GM19238 (cell line): ENCODE data around the gene RPL10.

Source experiments
- DNase-seq: peaks from one replicate; pipeline ENCODE4 v3.0.0; 2011; ENCODE audit warnings: low spot score; ENCODE audit not compliant: insufficient read length

RPL10 gene

DNA sequence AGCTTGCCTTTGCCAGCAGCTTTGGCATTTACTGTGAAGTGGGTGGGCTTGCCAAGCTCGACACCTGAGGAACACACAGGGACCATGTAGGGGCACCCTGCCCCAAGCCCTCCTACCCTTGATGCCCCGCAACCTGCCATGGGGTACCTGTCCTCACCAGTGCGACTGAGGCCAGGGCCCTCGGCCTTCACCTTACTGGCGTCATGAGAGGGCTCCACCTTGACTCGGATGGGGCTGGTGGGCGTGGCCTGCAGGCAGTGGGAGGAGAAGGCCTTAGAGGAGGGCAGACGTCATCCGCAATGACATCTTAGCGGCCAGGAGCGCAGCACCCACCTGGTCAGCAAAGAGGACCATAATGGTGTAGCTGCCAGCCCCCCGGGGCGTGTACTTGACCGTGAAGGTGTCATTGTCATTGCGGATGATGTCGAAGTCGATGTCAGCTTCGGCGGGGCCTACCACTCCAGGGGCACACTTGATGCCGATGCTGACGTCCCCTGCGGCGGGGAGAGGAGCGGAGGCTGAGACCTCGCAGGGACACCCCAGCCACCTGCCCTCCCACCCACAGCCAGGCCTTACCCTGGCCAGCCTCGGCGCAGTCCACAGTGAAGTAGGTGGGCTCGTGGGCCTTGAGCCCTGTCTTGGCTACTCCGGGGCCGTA, 36.0 kb upstream of the RPL10 start:
- DNase-seq = no peak

DNA sequence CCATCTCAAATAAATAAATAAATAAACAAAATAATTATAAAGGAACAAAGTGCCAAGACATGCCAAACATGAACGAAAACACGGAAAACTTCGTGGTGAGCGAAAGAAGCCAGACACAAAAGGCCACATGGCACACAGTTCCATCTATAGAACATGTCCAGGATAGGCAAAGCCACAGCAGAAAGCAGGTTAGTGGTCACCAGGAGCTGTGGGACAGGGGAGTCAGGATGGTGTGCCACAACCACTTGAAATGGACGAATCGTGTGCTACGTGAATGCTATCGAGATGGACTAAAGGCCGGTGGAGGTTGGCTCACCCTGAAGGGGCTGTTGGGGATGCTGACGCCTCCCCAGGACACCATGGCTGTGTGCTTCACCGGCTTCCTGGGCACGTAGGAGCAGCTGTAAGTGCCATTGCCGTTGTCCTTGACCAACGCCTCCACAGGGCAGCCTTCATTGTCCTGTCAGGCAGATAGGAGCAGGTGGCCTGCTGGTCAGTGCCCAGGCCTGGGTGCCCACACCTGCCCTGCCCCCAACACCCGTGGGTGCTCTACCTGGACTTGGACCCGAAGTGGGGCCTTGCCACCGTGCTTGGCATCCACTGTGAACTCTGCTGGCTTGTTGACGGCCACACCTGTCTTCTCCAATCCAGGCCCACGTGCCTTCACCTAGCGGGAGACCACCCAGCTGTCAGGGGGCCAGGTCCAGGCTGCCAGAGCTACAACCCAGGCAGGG, 34.3 kb upstream of the RPL10 start:
- no peak for DNase-seq

DNA sequence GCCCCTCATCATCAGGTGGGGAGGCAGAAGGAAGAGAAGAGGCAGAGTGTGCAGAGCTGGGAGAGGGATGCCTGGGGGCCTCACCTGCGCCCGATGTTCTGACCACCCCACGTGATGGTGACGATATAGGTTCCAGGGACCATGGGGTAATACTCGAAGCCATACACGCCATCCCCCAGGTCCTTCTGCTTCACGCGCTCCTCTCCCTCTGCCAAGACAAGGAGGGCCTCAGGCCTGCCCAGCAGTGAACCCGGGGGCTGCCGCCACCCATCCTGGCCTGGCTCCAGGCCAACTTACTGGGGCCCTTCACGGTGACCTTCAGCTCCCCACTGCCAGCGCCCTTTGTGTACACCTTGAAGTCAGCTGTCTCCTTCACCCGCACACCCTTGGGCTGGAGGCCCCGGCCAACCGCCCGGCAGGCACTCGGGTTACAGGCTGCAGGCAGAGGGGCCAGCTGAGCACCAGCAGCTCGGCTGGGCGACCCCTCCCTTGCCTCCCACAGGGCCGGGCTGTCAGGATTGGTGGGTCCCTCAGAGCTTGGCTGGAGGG, 33.1 kb upstream of the RPL10 start:
- DNase-seq = no peak

DNA sequence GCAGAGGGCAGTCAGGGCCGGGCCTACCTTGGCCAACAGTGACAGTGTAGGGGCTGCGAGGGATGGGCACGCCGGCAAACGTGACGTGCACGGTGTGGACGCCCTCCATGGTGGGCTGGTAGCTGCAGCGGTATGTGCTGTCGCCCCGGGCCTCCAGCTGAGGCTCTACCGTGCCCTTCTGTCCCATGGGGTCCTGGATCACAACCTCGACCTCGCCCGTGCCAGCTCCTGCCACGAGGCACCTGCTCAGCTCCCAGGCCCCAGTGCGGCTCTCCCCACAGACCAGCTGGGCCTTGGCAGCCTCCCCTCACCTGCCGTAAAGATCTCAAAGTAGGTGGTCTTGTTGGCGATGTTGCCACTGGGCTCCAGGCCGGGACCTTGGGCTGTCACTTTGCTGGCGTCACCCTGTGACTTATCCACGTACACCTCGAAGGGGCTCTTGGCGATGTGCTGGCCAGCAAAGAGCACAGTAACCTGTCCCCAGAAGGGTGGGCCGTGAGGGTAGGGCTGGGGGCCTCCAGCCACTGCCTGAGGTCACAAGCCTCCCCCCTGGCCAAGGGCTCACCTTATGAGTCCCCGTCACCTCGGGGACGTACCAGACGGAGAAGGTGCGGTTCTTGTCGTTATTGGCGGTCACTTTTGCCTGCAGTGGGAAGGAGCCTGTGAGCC, 32.0 kb upstream of the RPL10 start:
- no peak for DNase-seq

DNA sequence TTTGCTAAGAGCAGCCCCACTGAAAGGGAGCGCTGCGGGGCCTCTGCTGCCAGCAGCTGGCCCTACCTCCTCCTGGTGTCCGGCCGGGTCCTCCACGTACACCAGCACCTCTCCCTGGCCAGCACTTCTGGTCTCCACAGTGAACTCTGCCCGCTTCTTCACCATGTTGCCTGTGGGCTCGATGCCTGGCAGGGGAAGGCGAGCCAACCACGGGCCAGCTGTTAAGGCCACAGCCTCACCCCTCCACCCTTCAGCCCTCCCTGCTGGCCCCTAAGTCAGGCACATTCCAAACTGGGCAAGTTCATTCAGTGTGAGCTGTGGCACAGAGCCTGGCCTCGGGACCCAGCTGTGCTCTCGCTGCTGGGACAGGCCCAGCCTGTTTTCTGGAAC, 31.5 kb upstream of the RPL10 start:
- no peak for DNase-seq

DNA sequence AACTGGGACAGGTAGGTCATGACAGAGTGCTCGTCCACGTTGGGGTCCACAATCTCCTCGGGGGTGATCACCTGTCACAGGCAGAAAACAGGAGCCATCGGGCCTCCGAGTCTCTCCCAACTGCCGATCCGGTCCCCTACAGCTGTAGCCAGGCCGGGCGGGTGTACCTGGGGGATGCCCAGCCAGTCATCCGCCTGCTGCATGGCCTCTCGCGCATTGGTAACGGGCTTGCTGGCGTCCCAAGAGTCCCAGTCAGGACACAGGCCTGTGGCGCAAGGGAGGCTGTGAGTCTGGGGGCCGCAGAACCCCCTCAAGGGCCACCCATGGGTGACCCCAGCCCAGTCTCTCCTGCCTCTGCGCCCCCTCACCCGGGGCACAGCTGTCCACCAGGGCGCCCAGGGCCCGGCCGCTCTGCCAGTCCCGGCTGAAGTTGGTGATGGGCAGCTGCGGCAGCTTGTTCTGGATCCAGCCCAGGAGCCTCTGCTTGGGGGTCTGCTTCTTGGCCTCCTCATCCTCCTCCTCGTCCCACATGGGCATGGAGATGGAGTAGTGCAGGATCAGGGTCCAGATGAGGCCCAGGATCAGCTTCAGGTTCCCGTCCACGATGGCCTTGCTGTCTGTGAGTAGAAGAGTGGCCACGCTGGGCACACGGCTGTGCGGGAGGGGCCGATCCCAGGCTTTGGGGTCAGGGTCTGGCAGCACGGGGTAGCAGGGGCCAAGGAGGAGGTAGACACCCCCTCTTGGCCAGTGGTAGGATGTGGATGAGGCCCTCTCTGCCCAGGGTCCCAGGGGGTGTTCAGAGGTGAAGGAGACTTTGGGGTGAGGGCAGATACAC, 30.5 kb upstream of the RPL10 start:
- no peak for DNase-seq

DNA sequence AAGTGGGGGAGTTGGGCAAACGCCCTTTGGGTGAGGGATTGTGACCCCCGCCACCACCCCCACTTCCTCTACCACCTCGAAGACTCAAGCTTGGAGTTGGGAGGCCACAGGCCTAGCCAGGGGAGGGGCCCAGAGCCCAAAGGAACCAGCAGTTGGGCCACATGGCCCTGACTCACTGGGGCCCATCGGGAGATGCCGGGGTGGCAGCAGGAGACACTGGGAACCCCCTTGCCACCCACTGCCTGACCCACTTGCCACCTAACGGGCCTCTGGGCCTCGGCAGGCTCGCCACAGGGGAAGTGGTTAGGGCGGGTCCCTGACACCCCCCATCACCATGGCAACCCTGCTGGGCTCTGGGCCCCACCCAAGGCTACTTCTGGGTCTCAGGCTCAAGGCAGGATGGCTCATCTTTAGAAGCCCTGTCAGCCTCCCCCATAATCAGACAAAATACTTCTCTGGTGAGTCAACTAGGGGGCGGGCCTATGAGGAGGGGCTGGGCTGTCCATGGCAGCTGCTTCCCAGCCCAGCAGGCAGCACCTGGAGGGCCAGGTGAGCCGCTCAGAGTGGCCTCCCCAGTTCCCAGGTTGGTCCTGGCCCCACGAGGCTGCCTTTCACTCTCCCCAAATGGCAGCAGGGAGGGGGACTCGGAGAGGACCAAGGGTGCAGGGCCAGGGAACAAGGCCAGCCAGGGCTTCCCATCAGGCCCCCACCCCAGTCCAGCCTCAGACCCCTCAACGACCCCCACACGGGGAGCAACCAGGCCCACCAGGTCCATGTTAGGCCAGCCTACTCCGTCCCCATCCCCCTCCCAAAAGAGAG, 29.3 kb upstream of the RPL10 start:
- DNase-seq = peak; percentile 58

DNA sequence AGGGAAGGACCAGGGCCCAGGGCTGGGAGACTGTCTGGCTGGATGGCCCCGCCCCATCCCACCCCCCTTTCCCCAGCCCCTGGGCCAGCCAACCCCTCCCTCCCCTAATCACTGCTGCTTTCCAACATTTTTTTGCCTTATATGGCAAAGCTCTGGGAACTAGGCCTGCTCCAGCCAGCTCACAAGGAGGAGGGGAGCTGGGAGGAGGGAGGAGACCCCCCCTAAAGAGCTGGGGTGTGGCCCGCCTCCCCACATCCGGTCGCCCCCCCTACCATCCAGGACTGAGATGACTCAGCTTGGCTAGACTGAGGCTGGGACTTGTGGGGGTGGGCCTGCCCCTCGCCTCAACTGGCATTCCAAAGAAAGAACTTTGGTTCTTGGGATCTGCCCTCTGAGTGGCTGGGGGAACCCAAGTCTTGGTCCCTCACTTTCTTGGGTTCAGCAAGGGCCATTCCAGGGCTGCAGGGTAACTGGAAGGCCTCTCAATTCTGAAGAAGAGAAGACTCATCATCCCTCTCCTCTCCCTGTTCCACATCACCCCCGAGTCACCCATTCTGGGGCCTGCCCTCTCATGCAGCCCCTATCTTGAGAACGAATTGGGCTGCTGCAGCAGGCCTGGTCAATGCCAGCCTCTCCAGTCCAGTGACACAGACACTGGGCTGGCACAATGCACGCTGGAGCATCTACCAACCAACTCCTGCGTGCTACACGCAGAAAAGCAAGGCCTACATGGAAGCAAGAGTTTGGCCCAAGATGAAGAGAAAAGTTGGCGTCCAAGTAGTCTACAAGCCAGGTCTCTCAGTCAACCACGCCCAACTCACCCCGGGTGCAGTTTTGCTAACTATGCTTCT, 28.5 kb upstream of the RPL10 start:
- peak; percentile 56 for DNase-seq

DNA sequence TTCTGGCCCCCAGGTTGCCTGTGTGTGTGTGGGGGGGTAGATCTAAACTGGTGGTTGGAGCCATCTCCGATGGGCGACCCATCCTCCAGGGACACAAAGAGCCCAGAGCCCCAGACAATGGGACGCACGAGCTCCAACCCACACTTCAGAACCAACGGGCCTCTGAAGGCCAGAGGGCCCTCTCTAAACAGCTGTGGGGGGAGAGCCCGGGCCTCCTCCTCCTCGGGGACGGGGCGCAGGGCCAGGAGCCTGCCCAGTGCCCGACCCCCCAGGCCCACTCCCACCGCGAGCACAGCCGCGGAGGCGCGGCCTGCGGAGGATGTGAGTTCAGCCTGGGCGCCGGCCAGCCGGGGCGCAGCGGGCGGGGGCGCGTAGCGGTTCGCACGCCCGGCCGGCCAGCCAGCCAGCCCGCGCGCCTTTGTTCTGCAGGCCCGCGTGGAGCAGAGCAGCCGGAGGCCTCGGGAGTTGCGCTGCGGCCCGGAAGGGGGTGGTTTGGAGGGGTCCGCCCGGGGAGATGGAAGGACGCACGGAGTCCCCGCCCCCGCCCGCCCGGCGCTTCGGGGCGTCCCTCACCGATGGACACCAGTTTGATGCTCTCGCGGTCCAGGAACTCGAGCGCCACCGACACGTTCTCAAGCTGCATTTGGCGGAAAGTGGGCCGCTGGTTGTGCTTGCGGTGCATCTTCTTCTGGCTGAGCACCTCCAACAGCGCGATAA, 27.7 kb upstream of the RPL10 start:
- DNase-seq = no peak

DNA sequence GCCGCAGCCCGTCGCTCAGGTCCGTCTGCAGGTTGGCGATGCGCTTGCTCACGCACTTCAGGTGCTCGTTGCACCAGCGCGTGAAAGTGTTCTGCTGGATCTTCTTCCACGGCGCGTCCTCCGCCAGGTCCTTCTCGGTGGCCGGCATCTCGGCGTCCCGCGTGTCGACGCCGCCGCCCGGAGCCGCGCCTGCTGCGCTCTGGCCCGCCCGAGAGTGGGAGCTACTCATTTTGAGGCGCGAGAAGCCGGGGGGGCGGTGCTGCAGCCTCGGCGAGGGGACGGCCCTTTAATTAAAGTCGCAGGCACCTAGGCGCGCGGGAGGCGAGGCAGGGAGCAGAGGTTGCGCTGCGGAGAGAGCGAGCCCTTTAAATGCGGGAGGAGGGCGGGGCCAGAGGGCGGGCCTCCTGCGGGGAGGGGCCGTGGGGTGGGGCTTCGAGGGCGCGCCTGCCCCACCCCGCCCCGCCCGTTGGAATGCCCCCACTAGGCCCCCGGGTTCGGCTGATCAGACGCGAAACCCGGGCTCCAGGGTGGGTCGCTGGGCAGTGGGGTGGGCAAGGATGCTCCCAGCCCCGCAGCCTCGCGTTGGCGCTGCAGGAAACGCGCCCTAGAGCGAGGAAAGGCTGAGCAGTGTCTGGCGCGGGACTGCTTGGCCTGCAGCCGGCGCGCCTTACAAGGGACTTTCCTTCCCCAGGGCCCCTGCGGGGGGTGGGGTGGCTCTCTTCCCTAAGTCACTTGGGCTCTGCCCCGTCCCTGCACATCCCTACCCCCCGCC, 27.0 kb upstream of the RPL10 start:
- DNase-seq = peak; percentile 83

DNA sequence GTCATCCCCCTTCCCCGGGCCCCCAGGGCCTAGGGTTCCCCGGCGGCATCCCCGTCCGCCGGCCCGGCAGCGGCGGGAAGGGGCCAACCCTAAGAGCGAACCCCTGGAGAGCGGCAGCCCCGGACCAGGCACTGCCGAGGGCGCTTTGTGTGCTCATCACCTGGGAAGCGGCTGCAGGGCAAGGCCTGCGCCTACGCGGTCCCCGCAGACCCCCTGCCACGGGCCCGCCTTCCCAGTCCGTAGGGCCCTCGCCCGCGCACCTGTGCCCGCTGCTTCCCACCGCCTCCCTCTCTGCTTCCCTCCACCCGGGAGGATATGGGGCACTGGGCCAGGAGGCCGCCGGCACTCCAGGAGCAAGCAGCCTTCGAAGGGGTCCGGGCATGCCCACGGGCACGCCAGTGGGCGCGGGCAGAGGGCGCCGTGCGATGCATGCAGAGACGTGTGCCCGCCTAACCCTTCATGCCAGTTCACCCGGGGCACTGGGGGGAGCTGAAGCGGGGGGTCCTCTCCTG, 26.3 kb upstream of the RPL10 start:
- DNase-seq = no peak

DNA sequence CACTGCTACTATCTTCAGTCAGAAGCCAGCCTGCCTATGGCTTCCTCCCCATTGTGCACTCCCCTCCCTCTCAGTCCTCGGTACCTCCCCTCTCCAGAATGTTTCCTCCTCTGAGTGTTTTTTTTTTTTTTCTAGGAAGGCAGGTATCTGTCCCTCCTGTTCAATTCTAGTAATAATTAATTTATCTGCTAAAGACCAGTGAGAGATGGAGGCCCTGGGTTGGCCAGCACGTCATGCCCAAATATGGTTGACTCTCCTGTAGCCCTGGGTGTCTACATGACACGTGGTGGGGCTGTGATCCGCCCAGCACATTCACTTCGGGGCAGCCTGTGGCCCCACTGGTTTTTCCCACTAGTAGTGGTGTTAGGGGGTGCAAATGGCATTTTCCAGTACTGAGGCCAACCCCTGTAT, 25.6 kb upstream of the RPL10 start:
- DNase-seq = peak; percentile 54

DNA sequence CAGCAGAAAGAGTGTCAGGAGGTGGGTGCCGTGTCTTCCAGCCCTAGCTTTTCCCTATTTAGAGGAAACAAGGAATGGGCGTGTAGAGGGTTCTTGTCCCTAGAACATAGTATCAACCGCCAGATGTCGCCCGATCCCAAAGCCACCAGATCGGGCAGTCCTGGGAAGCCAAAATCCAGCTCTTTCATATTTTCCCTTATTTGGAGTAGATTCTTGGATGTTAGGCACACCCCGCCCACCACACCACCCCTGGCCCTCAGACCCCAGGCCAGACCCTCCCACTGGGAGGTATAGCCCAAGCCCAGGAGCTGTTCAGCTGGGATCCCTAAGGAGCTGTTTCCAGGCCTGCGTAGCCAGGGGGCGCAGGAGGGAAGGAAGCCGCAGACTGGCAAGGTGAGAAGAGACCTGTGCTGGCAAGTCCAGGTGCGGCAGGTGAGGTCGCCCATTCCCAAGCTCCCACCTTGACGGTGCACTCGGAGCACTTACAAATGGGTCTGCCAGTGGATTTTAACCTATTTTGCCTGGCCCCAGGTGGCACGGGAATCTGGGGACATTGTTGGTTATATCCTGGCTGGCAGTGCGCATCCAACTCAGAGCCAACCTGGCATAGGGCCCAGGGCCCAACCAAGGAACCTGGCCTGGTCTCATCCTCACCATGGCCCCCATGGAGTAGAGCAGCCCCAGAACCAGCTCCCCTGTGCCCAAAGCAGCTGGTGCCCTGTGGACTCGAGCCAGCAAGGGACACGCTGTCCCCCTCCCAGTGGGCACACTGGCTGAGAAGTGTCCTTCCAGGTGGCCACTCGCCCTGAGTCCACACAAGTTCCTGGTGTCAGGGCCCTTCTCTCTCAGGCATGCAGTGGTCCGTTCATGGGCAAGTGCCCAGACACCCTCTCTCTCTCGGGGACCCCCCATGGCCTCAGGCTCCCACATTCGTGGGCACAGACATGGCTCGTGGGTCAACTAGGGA, 24.6 kb upstream of the RPL10 start:
- DNase-seq = no peak

DNA sequence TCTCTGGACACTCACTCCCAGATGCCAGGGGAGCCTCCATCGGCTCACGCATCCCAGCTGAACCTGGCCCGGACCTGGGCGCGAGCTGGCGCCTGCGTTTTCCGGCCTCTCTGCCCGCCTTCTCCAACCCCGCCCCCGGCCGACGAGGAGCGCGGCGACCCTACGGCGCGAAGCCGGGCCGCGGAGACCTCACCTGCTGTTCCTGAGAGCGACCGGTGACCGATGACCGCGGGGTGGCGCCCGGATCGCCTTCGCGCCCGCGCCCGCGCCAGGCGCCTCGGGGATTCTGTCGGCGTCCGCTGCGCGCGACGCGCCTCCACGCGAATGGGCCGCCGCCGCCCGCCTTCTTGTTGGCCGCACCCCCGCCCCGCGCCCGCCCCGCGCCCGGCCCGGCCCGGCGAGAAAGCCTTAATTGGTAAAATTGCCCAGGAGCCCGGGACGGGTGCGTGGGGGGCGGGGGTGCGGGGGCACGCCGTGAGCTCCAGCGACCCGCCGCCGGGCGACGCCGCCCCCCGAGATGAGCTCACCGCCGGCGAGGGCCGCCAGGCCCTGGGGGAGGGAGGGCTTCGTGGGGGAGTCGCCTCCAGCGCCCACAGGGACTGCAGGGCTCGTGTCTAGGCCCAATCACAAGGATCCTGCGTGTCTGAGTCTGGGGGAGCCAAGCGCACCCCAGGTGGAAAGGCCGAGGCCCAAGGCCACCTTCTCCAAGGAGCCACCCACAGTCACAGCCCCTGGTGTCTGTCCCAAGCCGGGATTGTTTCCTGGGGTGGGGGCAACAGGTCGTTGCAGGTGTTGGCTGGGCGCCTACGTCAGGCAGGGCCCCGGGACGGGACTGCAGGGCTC, 23.6 kb upstream of the RPL10 start, which contains the start of gene FLNA:
Gene FLNA, minus strand, starts transcription at position 322 of the 843 bp plus-strand sequence. CDS start 3,389 bp downstream, outside the sequence.
- no peak for DNase-seq

DNA sequence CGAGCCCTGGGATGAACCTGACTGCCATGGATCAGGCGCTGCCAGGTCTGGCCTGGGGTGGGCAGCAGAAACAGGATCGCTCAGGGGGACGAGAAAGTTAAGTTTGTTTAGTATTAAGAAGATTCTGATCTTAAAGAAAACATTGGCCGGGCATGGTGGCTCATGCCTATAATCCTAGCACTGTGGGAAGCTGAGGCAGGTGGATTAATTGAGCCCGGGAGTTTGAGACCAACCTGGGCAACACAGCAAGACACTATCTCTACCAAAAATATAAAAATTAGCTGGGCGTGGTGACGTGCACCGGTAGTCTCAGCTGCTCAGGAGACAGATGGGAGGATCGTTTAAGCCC, 23.0 kb upstream of the RPL10 start:
- no peak for DNase-seq

DNA sequence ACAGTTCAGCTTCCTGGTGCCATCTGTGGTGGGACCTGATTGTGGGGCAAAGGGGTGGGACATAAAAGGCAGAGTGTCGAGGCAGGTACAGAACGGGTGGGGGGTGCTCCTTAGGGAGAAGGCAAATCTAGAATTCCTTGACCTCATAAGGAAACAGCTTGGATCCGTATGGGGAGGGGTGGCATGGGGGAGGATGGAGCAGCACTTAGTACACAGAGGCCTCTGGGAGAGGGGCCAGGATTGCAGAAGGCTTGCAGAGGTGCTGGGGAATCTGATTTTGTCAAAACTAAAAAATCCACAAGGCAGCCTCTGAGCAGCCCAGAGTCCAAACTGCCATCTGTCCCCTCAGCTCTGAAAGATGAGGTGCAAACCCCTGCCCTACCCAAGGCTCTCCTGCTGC, 21.4 kb upstream of the RPL10 start:
- DNase-seq = no peak
